IMR-90 (cell line): ENCODE measurements around the gene SPACA5. TPM values are rescaled to one million over a fixed set of nuclear protein-coding genes. Genes with fewer than 3 reads are reported as not detected.

ENCODE experiments used
- ATAC-seq: fragments of 200-7000 bp; cut with Tn5 transposase; 2 replicates; pipeline ENCODE4 v1.9.1; 2020; ENCODE audit warnings: low read depth, mild to moderate bottlenecking, moderate library complexity
- BruUV-seq: library from RNA; stranded (reverse); fragments of 400-500 nt; replicated peaks from 2 replicates; lab custom pipeline; 2021; lab: Mats Ljungman, UMichigan
- CTCF ChIA-PET: fragments of 300-600 bp; formaldehyde crosslinking; extraction: SDS; loops from one replicate; lab custom pipeline; 2021; ENCODE audit warnings: antibody characterized with exemption; lab: Yijun Ruan, JAX
- POLR2A ChIA-PET: fragments of 300-600 bp; sonication (Branson Sonifier 250); formaldehyde crosslinking; loops from one replicate; lab custom pipeline; 2022; ENCODE audit warnings: antibody characterized with exemption; ENCODE audit not compliant: unreplicated experiment; lab: Charles Lee
- DNase-seq: peaks from one replicate; pipeline ENCODE4 v3.0.0; 2013
- H2AFZ ChIP-seq: replicated peaks from 2 replicates; pipeline ENCODE3; 2013; ENCODE audit warnings: low read length, mild to moderate bottlenecking; ENCODE audit not compliant: poor library complexity
- H2AK5ac ChIP-seq: 2 replicates; pipeline ENCODE4 v1.6.1; 2013; ENCODE audit warnings: low read depth, low read length, inconsistent platforms
- H2AK9ac ChIP-seq: replicated peaks from 2 replicates; pipeline ENCODE3; 2013; ENCODE audit warnings: mild to moderate bottlenecking, low read depth, low read length, moderate library complexity; ENCODE audit not compliant: poor library complexity
- H2BK120ac ChIP-seq: 2 replicates; pipeline ENCODE4 v1.6.1; 2013; ENCODE audit warnings: low read depth, low read length, inconsistent platforms
- H2BK15ac ChIP-seq: 3 replicates; pipeline ENCODE4 v1.6.1; 2013; ENCODE audit warnings: low read depth, low read length, inconsistent platforms
- H2BK20ac ChIP-seq: 2 replicates; pipeline ENCODE4 v1.6.1; 2013; ENCODE audit warnings: low read depth, mild to moderate bottlenecking, inconsistent platforms, low read length, moderate library complexity
- H2BK5ac ChIP-seq: 2 replicates; pipeline ENCODE4 v1.6.1; 2013; ENCODE audit warnings: mild to moderate bottlenecking, low read depth, low read length, inconsistent platforms; ENCODE audit not compliant: poor library complexity, severe bottlenecking
- H3K14ac ChIP-seq: replicated peaks from 2 replicates; pipeline ENCODE4 v1.6.1; 2013; ENCODE audit warnings: low read depth, low read length, inconsistent platforms
- H3K18ac ChIP-seq: 2 replicates; pipeline ENCODE4 v1.6.1; 2013; ENCODE audit warnings: low read depth, low read length, control low read depth
- H3K23ac ChIP-seq: 2 replicates; pipeline ENCODE4 v1.6.1; 2013; ENCODE audit warnings: low read depth, low read length, inconsistent platforms
- H3K27ac ChIP-seq: 2 replicates; pipeline ENCODE4 v1.5.1; 2013; ENCODE audit warnings: mild to moderate bottlenecking, control low read depth, low read length; ENCODE audit not compliant: insufficient read depth
- H3K27me3 ChIP-seq: 2 replicates; pipeline ENCODE4 v1.6.1; 2013; ENCODE audit warnings: low read length; ENCODE audit not compliant: control insufficient read depth, insufficient read depth
- H3K36me3 ChIP-seq: 2 replicates; pipeline ENCODE4 v1.6.1; 2013; ENCODE audit warnings: low read length, mixed read lengths; ENCODE audit not compliant: control insufficient read depth, insufficient read depth
- H3K4ac ChIP-seq: 2 replicates; pipeline ENCODE4 v1.6.1; 2013; ENCODE audit warnings: low read depth, low read length, inconsistent platforms
- H3K4me1 ChIP-seq: 2 replicates; pipeline ENCODE4 v1.6.1; 2013; ENCODE audit warnings: low read length, mixed read lengths; ENCODE audit not compliant: control insufficient read depth, insufficient read depth
- H3K4me2 ChIP-seq: 2 replicates; pipeline ENCODE4 v1.6.1; 2013; ENCODE audit warnings: low read depth, mild to moderate bottlenecking, control low read depth, low read length, moderate library complexity
- H3K4me3 ChIP-seq: 2 replicates; pipeline ENCODE4 v1.5.1; 2013; ENCODE audit warnings: low read depth, mild to moderate bottlenecking, control low read depth, low read length, moderate library complexity; ENCODE audit not compliant: insufficient read depth
- H3K56ac ChIP-seq: 2 replicates; pipeline ENCODE4 v1.6.1; 2013; ENCODE audit warnings: low read length, inconsistent platforms; ENCODE audit not compliant: insufficient read depth; ENCODE audit errors: extremely low read depth
- H3K79me1 ChIP-seq, 2 experiments: 2 replicates each; pipeline ENCODE4 v1.6.1; 2013; ENCODE audit warnings: low read length in 2 of 2, inconsistent platforms in 1 of 2, low read depth in 1 of 2
- H3K9ac ChIP-seq: 2 replicates; pipeline ENCODE4 v1.6.1; 2013; ENCODE audit warnings: low read depth, low read length, control low read depth
- H3K9me1 ChIP-seq: 2 replicates; pipeline ENCODE4 v1.6.1; 2013; ENCODE audit warnings: low read length, inconsistent platforms; ENCODE audit not compliant: insufficient read depth
- H3K9me3 ChIP-seq: 2 replicates; pipeline ENCODE4 v1.6.1; 2013; ENCODE audit warnings: low read length; ENCODE audit not compliant: control insufficient read depth, insufficient read depth
- H4K20me1 ChIP-seq: 2 replicates; pipeline ENCODE4 v1.6.1; 2013; ENCODE audit warnings: low read length, inconsistent platforms; ENCODE audit not compliant: insufficient read depth
- H4K5ac ChIP-seq: 2 replicates; pipeline ENCODE4 v1.6.1; 2013; ENCODE audit warnings: mild to moderate bottlenecking, low read depth, low read length, control low read depth
- H4K8ac ChIP-seq, 2 experiments: 2 replicates each; pipeline ENCODE4 v1.6.1; 2013; ENCODE audit warnings: low read depth in 2 of 2, low read length in 2 of 2, control low read depth in 1 of 2, inconsistent platforms in 1 of 2
- H4K91ac ChIP-seq: 2 replicates; pipeline ENCODE4 v1.6.1; 2013; ENCODE audit warnings: low read depth, low read length, inconsistent platforms; ENCODE audit not compliant: insufficient read depth
- CEBPB ChIP-seq: IDR thresholded peaks from 2 replicates; pipeline ENCODE4 v1.6.1; 2012; ENCODE audit warnings: low read depth, low read length, improper control_type of control experiment
- POLR2A ChIP-seq: IDR thresholded peaks from 2 replicates; pipeline ENCODE4 v1.6.1; 2012; ENCODE audit warnings: mild to moderate bottlenecking, low read depth, low read length
- WGBS, 2 experiments: methylation state at CpG; one replicate each; pipeline versions ENCODE4 v1.1.5 to v1.1.7; 2013; ENCODE audit warnings: missing lambda C conversion rate in 2 of 2; ENCODE audit not compliant: insufficient read length in 1 of 2; ENCODE audit errors: extremely low coverage in 2 of 2; 5-methylcytosine and 5-hydroxymethylcytosine counted together
- dilution Hi-C: fragments of 300-500 bp; cut with HindIII; formaldehyde crosslinking; loops from one replicate; pipeline ENCODE4 v1.14.3; 2018; ENCODE audit warnings: low sequenced_read_pairs; ENCODE audit not compliant: unreplicated experiment
- in situ Hi-C: fragments of 300-500 bp; cut with MboI; formaldehyde crosslinking; loops from 3 replicates; pipeline ENCODE4 v1.14.3; 2019; ENCODE audit warnings: low sequenced_read_pairs, inconsistent platforms, mixed read lengths
- intact Hi-C: fragments of 100-400 bp; cut with micrococcal nuclease; formaldehyde crosslinking; loops from 2 replicates; pipeline ENCODE4 v1.10.0; 2022
- polyA plus RNA-seq, 3 experiments: library from polyadenylated mRNA; depleted of rRNA; stranded (reverse); fragments of >200 nt; gene quantifications; 2 replicates each; pipeline ENCODE4 v1.2.3, GENCODE V29; 2012; ENCODE audit warnings: low replicate concordance in 1 of 3
- total RNA-seq: library from RNA; depleted of rRNA; stranded (reverse); fragments of >200 nt; gene quantifications from 2 replicates; pipeline ENCODE4 v1.2.3, GENCODE V29; 2012

Gene SPACA5
- total and polyA plus RNA-seq, 2 of the 4 experiments (the other 2 are of a cell fraction) = not detected

GRCh38 chrX:48022738-48023137 lies 15.9 kb downstream of the SPACA5 start:
- ChIA-PET POLR2A (no interaction called here), CTCF (no interaction called here)
- in situ Hi-C loops = loop anchor here (10.0 kb wide), 1 partner anchor 188 kb away; the partner anchor contains the start of gene ZNF81
- H4K20me1 ChIP-seq = no peaks in the 10 kb centered on the region
- ATAC-seq (no peak), DNase-seq (no peak)
- no peak overlapping the region for H3K23ac ChIP-seq
- H2BK20ac ChIP-seq = no peak overlapping the region
- no peaks in the 10 kb centered on the region for H3K79me1 ChIP-seq
- H3K9ac ChIP-seq = no peak overlapping the region
- H3K4ac ChIP-seq = no peak overlapping the region
- no peak overlapping the region for H4K91ac ChIP-seq
- no peak overlapping the region for H3K14ac ChIP-seq
- no peak overlapping the region for H2AFZ ChIP-seq
- no peak overlapping the region for H3K18ac ChIP-seq
- H3K27me3 ChIP-seq = no peaks in the 10 kb centered on the region
- H3K9me1 ChIP-seq = no peaks in the 10 kb centered on the region
- H2BK15ac ChIP-seq = no peak overlapping the region
- no peak overlapping the region for H3K4me2 ChIP-seq
- no peak overlapping the region for H2AK5ac ChIP-seq
- TF ChIP-seq CEBPB = peak; percentile 73
- no peak for TF ChIP-seq POLR2A
- no peak overlapping the region for H2BK120ac ChIP-seq
- no TSS peak for BruUV-seq
- H2BK5ac ChIP-seq = no peak overlapping the region
- H3K36me3 ChIP-seq = no peaks in the 10 kb centered on the region
- no peak overlapping the region for H3K56ac ChIP-seq
- no peak overlapping the region for H2AK9ac ChIP-seq
- no peak overlapping the region for H3K27ac ChIP-seq
- no peaks in the 10 kb centered on the region for H3K4me1 ChIP-seq
- WGBS, 2 experiments = 60% methylated on average over 1 of the region's 3 CpGs; no CpG with 5 or more reads in 1 of the 2 experiments
- no peak overlapping the region for H4K8ac ChIP-seq
- intact Hi-C loops = no loop called here
- dilution Hi-C loops = no loop called here
- H4K5ac ChIP-seq = no peak overlapping the region
- H3K9me3 ChIP-seq = no peaks in the 10 kb centered on the region
- no peak overlapping the region for H3K4me3 ChIP-seq
